GM21515 (cell line): Measurements from ENCODE around the gene MAST4.
A peak's percentile ranks its signal among the peaks of the same experiment; 100 is the strongest.

ENCODE experiments used
- ATAC-seq: cut with Tn5 transposase; IDR thresholded peaks from one replicate; pipeline ENCODE4 v1.9.1; 2021; ENCODE audit not compliant: unreplicated experiment

Gene MAST4

GRCh38 chr5:66896171-66896570 is 300.0 kb downstream of the MAST4 start:
- no peak for ATAC-seq

- ATAC-seq, result no peak
These were observed 301.2 kb downstream of the MAST4 start for GRCh38 chr5:66897356-66897755.

GRCh38 chr5:66898241-66898995 is 302.2 kb downstream of the MAST4 start:
- ATAC-seq, result no peak

GRCh38 chr5:66903218-66903617 is 307.0 kb downstream of the MAST4 start:
- ATAC-seq, result no peak

- ATAC-seq, result no peak
These were observed 307.5 kb downstream of the MAST4 start for GRCh38 chr5:66903709-66904108.

- ATAC-seq, result no peak
These were observed 308.0 kb downstream of the MAST4 start for GRCh38 chr5:66904189-66904588.

- ATAC-seq, result no peak
These were observed 309.8 kb downstream of the MAST4 start for GRCh38 chr5:66906021-66906420.

GRCh38 chr5:66908230-66908629 is 312.0 kb downstream of the MAST4 start:
- no peak for ATAC-seq

GRCh38 chr5:66909364-66909763 is 313.2 kb downstream of the MAST4 start:
- no peak for ATAC-seq

GRCh38 chr5:66912787-66913186 is 316.6 kb downstream of the MAST4 start:
- no peak for ATAC-seq

- no peak for ATAC-seq
These were observed 319.3 kb downstream of the MAST4 start for GRCh38 chr5:66915531-66915930.

- no peak for ATAC-seq
These were observed 326.7 kb downstream of the MAST4 start for GRCh38 chr5:66922881-66923280.

- ATAC-seq, result no peak
These were observed 327.3 kb downstream of the MAST4 start for GRCh38 chr5:66923457-66923856.

- no peak for ATAC-seq
These were observed 327.7 kb downstream of the MAST4 start for GRCh38 chr5:66923922-66924321.

- no peak for ATAC-seq
These were observed 330.9 kb downstream of the MAST4 start for GRCh38 chr5:66927140-66927539.

GRCh38 chr5:66929281-66929680 is 333.1 kb downstream of the MAST4 start:
- no peak for ATAC-seq

GRCh38 chr5:66929995-66930394 is 333.8 kb downstream of the MAST4 start:
- ATAC-seq, result no peak

- no peak for ATAC-seq
These were observed 335.5 kb downstream of the MAST4 start for GRCh38 chr5:66931651-66932050.

- no peak for ATAC-seq
These were observed 336.3 kb downstream of the MAST4 start for GRCh38 chr5:66932457-66932856.

GRCh38 chr5:66933066-66933465 is 336.9 kb downstream of the MAST4 start:
- no peak for ATAC-seq

GRCh38 chr5:66939094-66939493 is 342.9 kb downstream of the MAST4 start:
- ATAC-seq, result no peak

GRCh38 chr5:66945389-66946349 is 349.5 kb downstream of the MAST4 start:
- ATAC-seq, result peak; percentile 90
